Stimulated activated CD8-positive, alpha-beta memory T cell treated with anti-CD3 and anti-CD28 coated beads, Interleukin-15, amount 100 ng/mL, for 4 hours (primary cell): ENCODE measurements around the gene HOXA10.

Experiments
- DNase-seq, 2 donors: peaks; one replicate each; pipeline ENCODE4 v3.0.0-alpha.2; 2020; ENCODE audit warnings: low read depth in 2 of 2

HOXA10 gene

GRCh38 chr7:27173956-27174873 is at the start of gene HOXA10:
HOXA10 (minus strand) TSS chr7:27174320; CDS start chr7:27174306, 14 bp downstream.
- no peak for DNase-seq

GRCh38 chr7:27221201-27221797 is 47.2 kb upstream of the HOXA10 start:
- no peak for DNase-seq

GRCh38 chr7:27220440-27220955 is 46.4 kb upstream of the HOXA10 start:
- no peak for DNase-seq

GRCh38 chr7:27219821-27220220 is 45.7 kb upstream of the HOXA10 start:
- no peak for DNase-seq

- no peak for DNase-seq
Measured at GRCh38 chr7:27217951-27218350, 43.8 kb upstream of the HOXA10 start.

- no peak for DNase-seq
Measured at GRCh38 chr7:27215356-27215755, 41.2 kb upstream of the HOXA10 start.

GRCh38 chr7:27214239-27214950 is 40.3 kb upstream of the HOXA10 start:
- no peak for DNase-seq

GRCh38 chr7:27213433-27214238 is 39.5 kb upstream of the HOXA10 start:
- no peak for DNase-seq

- no peak for DNase-seq
Measured at GRCh38 chr7:27212497-27213432, 38.6 kb upstream of the HOXA10 start.

GRCh38 chr7:27211764-27212204 is 37.7 kb upstream of the HOXA10 start:
- no peak for DNase-seq

GRCh38 chr7:27211084-27211446 is 36.9 kb upstream of the HOXA10 start:
- DNase-seq, result no peak

GRCh38 chr7:27210441-27211083 is 36.4 kb upstream of the HOXA10 start:
- DNase-seq, result no peak

- DNase-seq, result no peak
Measured at GRCh38 chr7:27209933-27210440, 35.9 kb upstream of the HOXA10 start.

GRCh38 chr7:27208998-27209397 is 34.9 kb upstream of the HOXA10 start:
- DNase-seq, result no peak

GRCh38 chr7:27207348-27207985 is 33.3 kb upstream of the HOXA10 start:
- no peak for DNase-seq

GRCh38 chr7:27205325-27206280 is 31.5 kb upstream of the HOXA10 start:
- DNase-seq, result no peak

- no peak for DNase-seq
Measured at GRCh38 chr7:27204851-27205322, 30.8 kb upstream of the HOXA10 start.
